MM.1S (cell line): ENCODE measurements around the gene RERGL.

Experiments used
- CTCF ChIP-seq: fragments of 300-600 bp; sonication (generic); IDR thresholded peaks from 2 replicates; pipeline ENCODE4 v1.5.1; 2016; ENCODE audit warnings: antibody characterized with exemption, low read length, mixed read lengths
- EZH2 ChIP-seq: fragments of 300-600 bp; sonication (generic); optimal IDR thresholded peaks from 2 replicates; pipeline ENCODE3; 2017; ENCODE audit warnings: low read depth, mild to moderate bottlenecking, antibody characterized with exemption, low read length, mixed read lengths
- EZH2phosphoT487 ChIP-seq: fragments of 300-600 bp; sonication (generic); IDR thresholded peaks from 2 replicates; pipeline ENCODE4 v1.6.1; 2018; ENCODE audit warnings: antibody characterized with exemption, low read length

GRCh38 chr12:18079541-18080246 lies 10.3 kb downstream of the RERGL start:
- no peak for TF ChIP-seq EZH2
- TF ChIP-seq CTCF, result no peak
- no peak for TF ChIP-seq EZH2phosphoT487
